ENCODE results near the gene PTH.

GRCh38 chr11:13465909-13466371 lies 29.9 kb downstream of the PTH start:
- TF ChIP-seq CTCF (tag by site-specific recombination; IDR thresholded peaks at IDR 0.05) (no peak), HOXA7 (CRISPR knock-in tag; IDR thresholded peaks at IDR 0.05; ENCODE audit: borderline replicate concordance) (no peak), ZNF24 (tag by site-specific recombination; IDR thresholded peaks at IDR 0.05) (no peak), ZNF114 (tag by site-specific recombination; IDR thresholded peaks at IDR 0.05) (no peak), ZNF501 (tag by site-specific recombination; IDR thresholded peaks at IDR 0.05) (no peak), BCL11B (tag by site-specific recombination; IDR thresholded peaks at IDR 0.05; ENCODE audit: low read depth) (no peak)

Data from HEK293 (cell line).